Activated naive CD4-positive, alpha-beta T cell treated with anti-CD3 and anti-CD28 coated beads for 36 hours (primary cell): ENCODE data around the gene C6orf15. TPM values are rescaled to one million over a fixed set of nuclear protein-coding genes. Genes with fewer than 3 reads are reported as not detected.

ENCODE experiments used
- total RNA-seq, 2 experiments: library from RNA; stranded (reverse); gene quantifications; one replicate each; pipeline ENCODE4 v1.2.3, GENCODE V29; 2021

The C6orf15 gene
- total RNA-seq, 2 experiments from 2014 or later: not detected

Other genes with a start within 250 kb of the C6orf15 start
- gene DDR1, start 228.1 kb downstream of the C6orf15 start, total RNA-seq: 10 to 100 TPM in 1 of 2 experiments, 1 to 10 TPM in 1; 9.5 to 10.1 TPM
- 10 to 100 TPM; 33.3 to 42.4 TPM for gene GTF2H4, start 204.4 kb downstream of the C6orf15 start, total RNA-seq
- 10 to 100 TPM; 78.1 to 82.8 TPM for gene VARS2, start 198.3 kb downstream of the C6orf15 start, total RNA-seq
- gene SFTA2, start 180.4 kb downstream of the C6orf15 start, total RNA-seq: not detected
- not detected for gene MUCL3, start 171.6 kb downstream of the C6orf15 start, total RNA-seq
- gene MUC21, start 128.9 kb downstream of the C6orf15 start, total RNA-seq: not detected
- gene MUC22, start 102.1 kb downstream of the C6orf15 start, total RNA-seq: not detected
- gene PSORS1C1, start 2.2 kb upstream of the C6orf15 start, total RNA-seq: under 1 TPM; 0.29 to 0.40 TPM
- gene CDSN, start 7.9 kb upstream of the C6orf15 start, total RNA-seq: not detected
- gene PSORS1C2, start 26.5 kb upstream of the C6orf15 start, total RNA-seq: not detected
- 10 to 100 TPM; 40.0 to 44.5 TPM for gene CCHCR1, start 45.2 kb upstream of the C6orf15 start, total RNA-seq
- gene TCF19, start 46.0 kb upstream of the C6orf15 start, total RNA-seq: 10 to 100 TPM; 72.0 to 73.3 TPM
- under 1 TPM in 1 of 2 experiments, not detected in 1; 0.48 TPM for gene POU5F1, start 58.1 kb upstream of the C6orf15 start, total RNA-seq
- gene HLA-C, start 159.5 kb upstream of the C6orf15 start, total RNA-seq: 1,000 to 10,000 TPM; 1,018 to 1,049 TPM
- gene HLA-B, start 244.6 kb upstream of the C6orf15 start, total RNA-seq: 1,000 to 10,000 TPM; 3,225 to 3,295 TPM